ENCODE measurements around the gene PRKN.

PRKN gene

DNA sequence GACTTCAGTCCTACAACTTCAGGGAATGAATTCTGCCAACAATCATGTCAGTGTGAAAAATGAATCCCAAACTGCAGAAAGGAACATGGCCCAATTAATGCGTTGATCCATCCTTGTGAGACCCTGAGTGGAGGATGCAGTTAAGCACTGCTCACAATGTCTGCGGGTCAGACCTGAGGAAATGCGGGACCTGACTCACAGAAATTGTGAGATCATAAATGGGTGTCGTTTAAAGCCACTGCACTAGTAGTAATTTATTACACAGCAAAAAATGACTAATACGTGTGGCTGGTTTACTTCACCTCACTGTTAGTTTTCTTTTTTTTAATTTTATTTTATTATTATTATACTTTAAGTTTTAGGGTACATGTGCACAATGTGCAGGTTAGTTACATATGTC, 505.0 kb downstream of the PRKN start:
- TF ChIP-seq, protein P1, sequence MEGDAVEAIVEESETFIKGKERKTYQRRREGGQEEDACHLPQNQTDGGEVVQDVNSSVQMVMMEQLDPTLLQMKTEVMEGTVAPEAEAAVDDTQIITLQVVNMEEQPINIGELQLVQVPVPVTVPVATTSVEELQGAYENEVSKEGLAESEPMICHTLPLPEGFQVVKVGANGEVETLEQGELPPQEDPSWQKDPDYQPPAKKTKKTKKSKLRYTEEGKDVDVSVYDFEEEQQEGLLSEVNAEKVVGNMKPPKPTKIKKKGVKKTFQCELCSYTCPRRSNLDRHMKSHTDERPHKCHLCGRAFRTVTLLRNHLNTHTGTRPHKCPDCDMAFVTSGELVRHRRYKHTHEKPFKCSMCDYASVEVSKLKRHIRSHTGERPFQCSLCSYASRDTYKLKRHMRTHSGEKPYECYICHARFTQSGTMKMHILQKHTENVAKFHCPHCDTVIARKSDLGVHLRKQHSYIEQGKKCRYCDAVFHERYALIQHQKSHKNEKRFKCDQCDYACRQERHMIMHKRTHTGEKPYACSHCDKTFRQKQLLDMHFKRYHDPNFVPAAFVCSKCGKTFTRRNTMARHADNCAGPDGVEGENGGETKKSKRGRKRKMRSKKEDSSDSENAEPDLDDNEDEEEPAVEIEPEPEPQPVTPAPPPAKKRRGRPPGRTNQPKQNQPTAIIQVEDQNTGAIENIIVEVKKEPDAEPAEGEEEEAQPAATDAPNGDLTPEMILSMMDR (IDR thresholded peaks at IDR 0.05; ENCODE audit: low read depth, low read length), result no peak
- Histone ChIP-seq H3K27ac (no peak overlapping the region), H3K27me3 (ENCODE audit: insufficient read depth, low read depth, severe bottlenecking) (no peaks in the 10 kb centered on the region), H3K4me3 (ENCODE audit: low read depth, low read length) (no peak overlapping the region), H3K36me3 (no peaks in the 10 kb centered on the region), H3K9me3 (ENCODE audit: severe bottlenecking) (no peaks in the 10 kb centered on the region)
- DNase-seq, result no peak

DNA sequence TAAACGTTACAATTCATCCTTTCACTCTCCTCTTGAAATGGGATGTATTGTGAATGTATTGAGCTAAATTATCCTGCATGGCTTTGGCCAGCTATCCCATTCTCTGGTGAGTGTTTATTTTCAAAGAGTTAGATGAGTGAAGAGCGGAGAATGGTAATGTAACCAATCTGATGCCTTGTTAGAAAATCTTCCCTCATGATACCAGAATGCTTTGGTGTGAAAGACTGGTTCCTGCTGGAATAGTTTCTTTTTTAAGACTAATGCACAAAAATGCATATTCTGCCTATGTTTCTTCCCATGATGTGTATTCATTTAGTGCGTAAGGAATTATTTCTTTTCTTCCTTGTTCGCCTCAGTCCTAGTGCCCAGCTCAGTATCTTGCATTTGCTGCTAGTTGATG, 506.7 kb downstream of the PRKN start:
- no peaks in the 10 kb centered on the region for H3K36me3 ChIP-seq
- no peak overlapping the region for H3K4me3 ChIP-seq (ENCODE audit: low read depth, low read length)
- H3K27me3 ChIP-seq (ENCODE audit: insufficient read depth, low read depth, severe bottlenecking), result no peaks in the 10 kb centered on the region
- DNase-seq, result no peak
- TF ChIP-seq, protein P1 (IDR thresholded peaks at IDR 0.05; ENCODE audit: low read depth, low read length), result no peak
- no peak overlapping the region for H3K27ac ChIP-seq
- no peaks in the 10 kb centered on the region for H3K9me3 ChIP-seq (ENCODE audit: severe bottlenecking)

DNA sequence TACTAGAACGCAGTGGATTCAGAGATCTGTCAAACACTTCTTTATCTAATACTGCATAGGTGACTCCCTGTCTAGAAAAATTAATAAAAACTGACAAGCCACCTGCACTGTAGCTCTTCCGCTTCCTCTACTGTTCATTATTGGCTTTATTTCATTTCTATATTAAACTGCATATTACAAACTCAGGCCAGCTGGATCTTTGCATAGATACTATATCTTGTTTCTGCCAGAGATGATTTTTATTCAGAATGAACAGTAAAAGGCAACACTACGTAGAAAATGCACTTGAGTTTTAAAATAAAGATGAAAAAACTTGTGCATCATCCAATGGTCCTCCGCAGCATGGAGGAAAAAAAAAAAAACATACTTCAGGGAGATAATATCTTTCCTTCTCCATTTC, 508.3 kb downstream of the PRKN start:
- Histone ChIP-seq H3K36me3 (no peaks in the 10 kb centered on the region), H3K9me3 (ENCODE audit: severe bottlenecking) (no peaks in the 10 kb centered on the region), H3K27me3 (ENCODE audit: insufficient read depth, low read depth, severe bottlenecking) (no peaks in the 10 kb centered on the region), H3K4me3 (ENCODE audit: low read depth, low read length) (no peak overlapping the region), H3K27ac (no peak overlapping the region)
- TF ChIP-seq, protein P1 (IDR thresholded peaks at IDR 0.05; ENCODE audit: low read depth, low read length), result no peak
- no peak for DNase-seq

DNA sequence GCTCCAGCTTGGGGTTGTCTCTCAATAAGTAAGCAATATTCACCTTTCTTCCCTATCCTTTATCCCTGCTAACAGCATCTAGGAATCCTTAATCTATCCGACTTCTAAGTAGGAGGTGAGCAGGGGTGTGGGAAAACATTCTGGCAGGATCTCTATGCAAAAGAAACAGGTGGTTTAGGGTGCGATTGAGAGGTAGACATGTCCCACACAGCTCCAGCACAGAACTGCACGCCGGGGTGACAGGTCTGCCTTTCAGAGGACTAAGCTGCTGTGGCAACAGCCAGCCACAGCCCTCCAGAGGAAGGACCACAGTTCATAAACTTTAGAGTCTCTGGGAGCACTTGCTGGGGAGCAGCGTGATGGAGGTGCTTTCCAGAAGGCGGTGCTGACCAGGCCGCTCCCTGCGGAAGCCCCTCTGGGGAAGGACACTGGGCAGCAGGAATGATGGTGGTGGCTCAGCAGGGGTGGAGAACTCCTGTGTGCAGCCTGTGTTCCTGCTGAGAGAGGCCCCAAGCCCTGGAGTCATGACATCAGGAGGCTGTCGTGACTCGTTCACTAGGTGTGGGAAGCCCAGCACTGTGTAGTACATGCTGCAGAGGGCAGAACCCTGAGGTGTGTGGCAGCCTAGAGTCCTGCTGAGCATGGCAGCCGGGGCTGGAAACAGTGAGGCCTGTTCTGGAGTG, 509.6 kb downstream of the PRKN start:
- no peak overlapping the region for H3K27ac ChIP-seq
- no peak overlapping the region for H3K4me3 ChIP-seq (ENCODE audit: low read depth, low read length)
- no peaks in the 10 kb centered on the region for H3K36me3 ChIP-seq
- TF ChIP-seq, protein P1 (IDR thresholded peaks at IDR 0.05; ENCODE audit: low read depth, low read length), result no peak
- no peaks in the 10 kb centered on the region for H3K27me3 ChIP-seq (ENCODE audit: insufficient read depth, low read depth, severe bottlenecking)
- no peaks in the 10 kb centered on the region for H3K9me3 ChIP-seq (ENCODE audit: severe bottlenecking)
- DNase-seq, result no peak

GRCh38 chr6:162217058-162217457, 510.5 kb downstream of the PRKN start:
- H3K27me3 ChIP-seq (ENCODE audit: insufficient read depth, low read depth, severe bottlenecking), result no peaks in the 10 kb centered on the region
- H3K27ac ChIP-seq, result no peak overlapping the region
- H3K36me3 ChIP-seq, result no peaks in the 10 kb centered on the region
- H3K4me3 ChIP-seq (ENCODE audit: low read depth, low read length), result no peak overlapping the region
- no peak for DNase-seq
- TF ChIP-seq, protein P1 (IDR thresholded peaks at IDR 0.05; ENCODE audit: low read depth, low read length), result no peak
- H3K9me3 ChIP-seq (ENCODE audit: severe bottlenecking), result no peaks in the 10 kb centered on the region

DNA sequence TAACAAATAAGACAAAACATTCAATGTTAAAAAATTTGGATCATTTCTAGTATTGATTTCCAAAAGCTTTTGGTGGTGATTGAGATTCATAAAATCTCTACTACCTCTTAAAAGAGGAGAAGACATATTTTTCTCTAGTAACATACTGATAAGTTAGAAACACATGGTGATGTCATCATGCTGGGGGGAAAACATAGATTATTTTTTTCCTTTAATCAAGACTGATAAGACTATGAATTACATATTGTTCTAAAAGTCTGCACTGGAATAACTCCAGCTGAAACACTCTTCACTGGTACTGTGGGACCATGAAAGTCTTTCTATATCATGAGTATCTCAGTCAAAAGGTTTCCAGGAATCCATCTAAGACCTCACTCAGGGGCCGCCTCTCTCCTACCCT, 515.8 kb downstream of the PRKN start:
- Histone ChIP-seq H3K27me3 (ENCODE audit: insufficient read depth, low read depth, severe bottlenecking) (no peaks in the 10 kb centered on the region), H3K27ac (no peak overlapping the region), H3K9me3 (ENCODE audit: severe bottlenecking) (no peaks in the 10 kb centered on the region), H3K36me3 (no peaks in the 10 kb centered on the region), H3K4me3 (ENCODE audit: low read depth, low read length) (no peak overlapping the region)
- TF ChIP-seq, protein P1 (IDR thresholded peaks at IDR 0.05; ENCODE audit: low read depth, low read length), result no peak
- DNase-seq, result no peak
